HFF-Myc (cell line): Measurements from ENCODE around the gene SYT6.

ENCODE experiments used
- DNase-seq: peaks from one replicate; pipeline ENCODE4 v3.0.0-alpha.2; 2011; ENCODE audit warnings: low read depth; ENCODE audit errors: extremely low read depth
- H3K4me3 ChIP-seq: replicated peaks from 2 replicates; pipeline ENCODE4 v1.5.1; 2011; ENCODE audit warnings: low read depth, mild to moderate bottlenecking, control low read depth, low read length
- CTCF ChIP-seq: IDR thresholded peaks from 2 replicates; pipeline ENCODE4 v1.5.1; 2012; ENCODE audit warnings: mild to moderate bottlenecking, low read depth, low read length, control low read depth; ENCODE audit errors: missing control alignments

SYT6 gene

GRCh38 chr1:114149211-114149610, 4.5 kb downstream of the SYT6 start:
- H3K4me3 ChIP-seq, result no peak overlapping the region
- TF ChIP-seq CTCF, result no peak
- no peak for DNase-seq

- peak; percentile 20 for DNase-seq
- TF ChIP-seq CTCF, result no peak
- no peak overlapping the region for H3K4me3 ChIP-seq
These were observed 8.0 kb downstream of the SYT6 start for GRCh38 chr1:114145504-114146151.

- no peak for TF ChIP-seq CTCF
- no peak overlapping the region for H3K4me3 ChIP-seq
- no peak for DNase-seq
These were observed 9.7 kb downstream of the SYT6 start for GRCh38 chr1:114144016-114144415.

GRCh38 chr1:114139540-114139939, 14.1 kb downstream of the SYT6 start:
- TF ChIP-seq CTCF, result no peak
- no peak for DNase-seq
- H3K4me3 ChIP-seq, result no peak overlapping the region

- H3K4me3 ChIP-seq, result no peak overlapping the region
- TF ChIP-seq CTCF, result no peak
- DNase-seq, result no peak
These were observed 16.2 kb downstream of the SYT6 start for GRCh38 chr1:114137497-114137896.

DNA sequence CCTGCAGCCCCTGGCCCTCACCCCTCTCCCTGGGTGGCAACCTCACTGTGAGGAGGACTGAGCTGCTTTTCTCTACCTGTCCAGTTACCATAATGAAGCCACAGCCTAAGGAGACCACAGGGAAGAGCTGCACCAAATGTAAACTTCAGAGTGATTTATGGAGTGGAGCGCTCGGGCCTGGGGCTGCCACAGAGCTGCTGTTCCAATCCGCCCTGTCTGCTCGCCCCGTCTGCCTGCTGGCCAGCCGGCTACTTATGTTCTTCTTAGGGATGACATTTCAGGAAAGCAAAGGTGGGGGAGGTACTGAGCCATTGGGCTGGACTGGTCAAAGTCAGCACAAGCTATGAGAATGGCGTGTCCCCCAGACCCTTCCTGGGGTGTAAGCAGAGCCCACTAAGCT, 17.9 kb downstream of the SYT6 start:
- DNase-seq, result no peak
- H3K4me3 ChIP-seq, result no peak overlapping the region
- TF ChIP-seq CTCF, result no peak

DNA sequence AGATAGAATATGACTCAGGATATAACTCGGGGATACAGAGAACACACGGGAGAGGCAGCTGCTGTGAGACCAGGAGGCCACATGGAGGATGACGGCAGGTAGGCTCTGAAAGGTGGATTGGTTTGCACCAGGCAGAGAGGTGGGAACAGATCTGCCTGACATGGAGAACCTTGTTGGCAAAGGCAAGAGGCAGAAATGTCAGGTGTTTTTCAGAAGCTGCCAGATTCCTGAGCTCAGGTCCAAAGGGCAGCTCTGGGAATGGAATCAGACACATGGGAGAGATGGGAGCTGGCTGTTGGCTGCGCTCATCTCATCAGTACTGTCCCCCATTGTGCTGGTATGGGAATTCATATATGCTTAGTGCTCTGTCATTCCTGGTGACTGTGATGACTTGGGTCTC, 19.2 kb downstream of the SYT6 start:
- no peak for TF ChIP-seq CTCF
- no peak for DNase-seq
- no peak overlapping the region for H3K4me3 ChIP-seq
